DOHH2 (cell line): ENCODE measurements around the gene HOXC6.

Source experiments
- H3F3A ChIP-seq: fragments of 200-600 bp; sonication (generic), shearing (Covaris generic); 2 replicates; pipeline ENCODE4 v1.6.0; 2016; ENCODE audit warnings: antibody characterized with exemption, mild to moderate bottlenecking; ENCODE audit not compliant: control insufficient read depth, insufficient read depth
- H3K27ac ChIP-seq: fragments of 200-600 bp; sonication (generic); 2 replicates; pipeline ENCODE4 v1.5.1; 2014; ENCODE audit warnings: low read depth, mild to moderate bottlenecking, low read length, moderate library complexity
- H3K27me3 ChIP-seq: fragments of 200-600 bp; sonication (generic); 2 replicates; pipeline ENCODE4 v1.6.1; 2014; ENCODE audit warnings: mild to moderate bottlenecking, low read length, mixed read lengths; ENCODE audit not compliant: control insufficient read depth
- H3K36me3 ChIP-seq: fragments of 200-600 bp; sonication (generic); 2 replicates; pipeline ENCODE4 v1.6.1; 2014; ENCODE audit warnings: mild to moderate bottlenecking, low read length, moderate library complexity, mixed read lengths; ENCODE audit not compliant: control insufficient read depth
- H3K4me1 ChIP-seq: fragments of 200-600 bp; sonication (generic); 2 replicates; pipeline ENCODE4 v1.6.1; 2014; ENCODE audit warnings: mild to moderate bottlenecking, low read length, mixed read lengths; ENCODE audit not compliant: control insufficient read depth
- H3K4me2 ChIP-seq: fragments of 200-600 bp; sonication (generic); 2 replicates; pipeline ENCODE4 v1.6.0; 2014; ENCODE audit warnings: mild to moderate bottlenecking, low read length, moderate library complexity
- H3K4me3 ChIP-seq: fragments of 200-600 bp; sonication (generic); 2 replicates; pipeline ENCODE4 v1.5.1; 2014; ENCODE audit warnings: mild to moderate bottlenecking, low read length, mixed read lengths
- H3K79me2 ChIP-seq: fragments of 200-600 bp; sonication (generic); 2 replicates; pipeline ENCODE4 v1.6.1; 2014; ENCODE audit warnings: mild to moderate bottlenecking, low read length, mixed read lengths; ENCODE audit not compliant: control insufficient read depth
- H3K9me2 ChIP-seq: fragments of 200-600 bp; sonication (generic); replicated peaks from 2 replicates; pipeline ENCODE4 v1.6.1; 2014; ENCODE audit warnings: mild to moderate bottlenecking, low read length, mixed read lengths; ENCODE audit not compliant: control insufficient read depth
- H3K9me3 ChIP-seq: fragments of 200-600 bp; sonication (generic); 2 replicates; pipeline ENCODE4 v1.6.1; 2014; ENCODE audit warnings: antibody characterized with exemption, low read length, mixed read lengths; ENCODE audit not compliant: control insufficient read depth, insufficient read depth
- H4K20me1 ChIP-seq: fragments of 200-600 bp; sonication (generic); 2 replicates; pipeline ENCODE4 v1.6.0; 2014; ENCODE audit warnings: low read depth, mild to moderate bottlenecking, antibody characterized with exemption, low read length, moderate library complexity; ENCODE audit not compliant: control insufficient read depth, insufficient read depth
- CTCF ChIP-seq: fragments of 200-600 bp; sonication (generic); IDR thresholded peaks from one replicate; pipeline ENCODE4 v1.5.1; 2014; ENCODE audit warnings: antibody characterized with exemption, mild to moderate bottlenecking, low read depth, low read length; ENCODE audit not compliant: poor library complexity, severe bottlenecking
- EZH2phosphoT487 ChIP-seq: fragments of 200-600 bp; sonication (generic); IDR thresholded peaks from 2 replicates; pipeline ENCODE4 v1.6.1; 2017; ENCODE audit warnings: borderline replicate concordance, mild to moderate bottlenecking, antibody characterized with exemption, low read length, moderate library complexity, mixed read lengths

HOXC6 gene

GRCh38 chr12:54016478-54016964 lies 11.7 kb upstream of the HOXC6 start:
- no peaks in the 10 kb centered on the region for H3K36me3 ChIP-seq
- no peaks in the 10 kb centered on the region for H4K20me1 ChIP-seq
- H3K27me3 ChIP-seq, result peaks cover 43% of the 10 kb centered on the region
- H3K9me3 ChIP-seq, result no peaks in the 10 kb centered on the region
- no peaks in the 10 kb centered on the region for H3K9me2 ChIP-seq
- peaks cover 10% of the 10 kb centered on the region for H3K4me1 ChIP-seq
- H3K4me2 ChIP-seq, result peak overlapping the region; percentile 89
- H3K79me2 ChIP-seq, result 0 out of 2 replicates have a peak, but pooled peaks cover 4% of the 10 kb centered on the region
- no peaks in the 10 kb centered on the region; the same call in 1 of the 2 replicates for H3F3A ChIP-seq
- no peak for TF ChIP-seq CTCF
- TF ChIP-seq EZH2phosphoT487, result no peak
- no peak overlapping the region for H3K4me3 ChIP-seq
- H3K27ac ChIP-seq, result no peak overlapping the region

- H3K27me3 ChIP-seq, result peaks cover 43% of the 10 kb centered on the region
- peaks cover 8% of the 10 kb centered on the region for H3K4me1 ChIP-seq
- H4K20me1 ChIP-seq, result no peaks in the 10 kb centered on the region
- H3K79me2 ChIP-seq, result 0 out of 2 replicates have a peak, but pooled peaks cover 4% of the 10 kb centered on the region
- no peaks in the 10 kb centered on the region for H3K9me2 ChIP-seq
- H3K9me3 ChIP-seq, result no peaks in the 10 kb centered on the region
- H3K4me2 ChIP-seq, result peak overlapping the region; percentile 89
- peak; percentile 33 for TF ChIP-seq CTCF
- no peak for TF ChIP-seq EZH2phosphoT487
- H3K4me3 ChIP-seq, result peak overlapping the region; percentile 92
- H3F3A ChIP-seq, result no peaks in the 10 kb centered on the region; the same call in 1 of the 2 replicates
- H3K27ac ChIP-seq, result no peak overlapping the region
- H3K36me3 ChIP-seq, result no peaks in the 10 kb centered on the region
Measured at GRCh38 chr12:54017027-54017788, 11.0 kb upstream of the HOXC6 start.

GRCh38 chr12:54017878-54018467 lies 10.3 kb upstream of the HOXC6 start:
- Histone ChIP-seq H3K27me3 (peaks cover 46% of the 10 kb centered on the region), H4K20me1 (no peaks in the 10 kb centered on the region), H3K4me3 (peak overlapping the region; percentile 92), H3K79me2 (0 out of 2 replicates have a peak, but pooled peaks cover 4% of the 10 kb centered on the region), H3K4me1 (peaks cover 10% of the 10 kb centered on the region), H3K9me3 (no peaks in the 10 kb centered on the region), H3K27ac (peak overlapping the region; percentile 69), H3K9me2 (no peaks in the 10 kb centered on the region), H3K36me3 (no peaks in the 10 kb centered on the region), H3F3A (0 out of 2 replicates have a peak, but pooled peaks cover 2% of the 10 kb centered on the region), H3K4me2 (peak overlapping the region; percentile 89)
- no peak for TF ChIP-seq CTCF
- no peak for TF ChIP-seq EZH2phosphoT487
